Measurements from ENCODE around the gene STRBP. TPM values are rescaled to one million over a fixed set of nuclear protein-coding genes. Genes with fewer than 3 reads are reported as not detected.

STRBP gene
- total and polyA plus RNA-seq, 9 of the 15 experiments (the other 6 are each of a cell fraction or from before 2014, with no cell fraction given) = 27.7 to 84.0 (median 70.2) TPM

GRCh38 chr9:123168586-123168985 lies 99.8 kb downstream of the STRBP start (continued):
- no peak for TF ChIP-seq STAT6 (CRISPR knock-in tag; IDR thresholded peaks at IDR 0.05)
- no peak for TF ChIP-seq KDM2B (CRISPR knock-in tag; IDR thresholded peaks at IDR 0.05)
- no peak for TF ChIP-seq SMARCA4 (IDR thresholded peaks at IDR 0.05)

- Histone ChIP-seq H3K79me2 (ENCODE audit: control insufficient read depth, insufficient read depth, low read length) (no peaks in the 10 kb centered on the region), H3K9me3 (replicated peaks; ENCODE audit: control insufficient read depth, insufficient read depth, low read depth, low read length) (no peaks in the 10 kb centered on the region), H3K27me3 (ENCODE audit: control insufficient read depth in 2 of 2, insufficient read depth in 2 of 2, low read length in 2 of 2) (no peaks in the 10 kb centered on the region), H3K36me3 (ENCODE audit: control insufficient read depth, insufficient read depth, low read length) (peaks cover 21% of the 10 kb centered on the region; the same call in 2 of the 3 replicates), H3K4me2 (ENCODE audit: insufficient read depth, low read length) (no peak overlapping the region), H3K4me3 (no peak overlapping the region), H3K27ac (ENCODE audit: extremely low read depth, low read depth, low read length) (no peak overlapping the region), H4K20me1 (replicated peaks; ENCODE audit: control insufficient read depth, insufficient read depth, low read length) (no peaks in the 10 kb centered on the region), H3K4me1 (replicated peaks in 1 of 2; ENCODE audit: control insufficient read depth in 2 of 2, insufficient read depth in 2 of 2, low read length in 2 of 2) (no peaks in the 10 kb centered on the region), H3K9ac (ENCODE audit: insufficient read depth in 1 of 2, low read depth in 2 of 2, low read length in 2 of 2) (no peak overlapping the region), H2AFZ (ENCODE audit: low read depth, low read length) (no peak overlapping the region), H3K9me1 (ENCODE audit: control insufficient read depth, insufficient read depth, low read length) (no peaks in the 10 kb centered on the region)
- no peak for ATAC-seq
- intact Hi-C loops (cut with micrococcal nuclease) (no loop called here), in situ Hi-C loops (cut with MboI) (no loop called here)
- no peak for DNase-seq (ENCODE audit: extremely low read depth in 1 of 4, low spot score in 3 of 4)
- 31% methylated on average over 1 of the region's 1 CpG for WGBS (ENCODE audit: insufficient coverage, low coverage, missing lambda C conversion rate)
- CTCF ChIA-PET (ENCODE audit: low intra/inter-chr PET ratio) = interaction anchor here (0.7 kb wide), 1 partner anchor 250 kb away, joined by 5 read pairs; no protein-coding TSS in a partner anchor
- BruUV-seq (replicated peaks) = no TSS peak
- POLR2A ChIA-PET = interaction anchor here (0.6 to 1.0 kb wide), 3 partner anchors 15 to 1972 kb away, joined by 3 read pairs; no protein-coding TSS in a partner anchor
- FAIRE-seq = no peak
- TF ChIP-seq ARID2 (IDR thresholded peaks at IDR 0.05) (no peak), HSF4 (CRISPR knock-in tag; IDR thresholded peaks at IDR 0.05; ENCODE audit: borderline replicate concordance) (no peak), ZNF384 (IDR thresholded peaks at IDR 0.05; ENCODE audit: low read depth, low read length) (no peak), ATF2 (CRISPR knock-in tag; IDR thresholded peaks at IDR 0.05) (no peak), ASH1L (IDR thresholded peaks at IDR 0.05; ENCODE audit: borderline replicate concordance, low read depth, partially characterized antibody) (no peak), ETV6 (IDR thresholded peaks at IDR 0.05; ENCODE audit: borderline replicate concordance in 1 of 2, low read depth in 2 of 2, low read length in 1 of 2) (no peak), ETV6 (CRISPR knock-in tag; IDR thresholded peaks at IDR 0.05; ENCODE audit: borderline replicate concordance) (no peak), ZNF75A (CRISPR knock-in tag; IDR thresholded peaks at IDR 0.05) (no peak), IRF1 (CRISPR knock-in tag; IDR thresholded peaks at IDR 0.05; ENCODE audit: borderline replicate concordance) (no peak), RFX5 (IDR thresholded peaks at IDR 0.05; ENCODE audit: low read depth, low read length) (no peak), CBX2 (IDR thresholded peaks at IDR 0.05; ENCODE audit: insufficient read depth, low read length, poor library complexity, severe bottlenecking) (no peak), ZNF740 (CRISPR knock-in tag; IDR thresholded peaks at IDR 0.05) (no peak), ZNF740 (tag; IDR thresholded peaks at IDR 0.05) (no peak), CHCHD3 (CRISPR knock-in tag; IDR thresholded peaks at IDR 0.05) (no peak)
Observed at GRCh38 chr9:123167474-123167873, 100.9 kb downstream of the STRBP start.

Data from K562 (cell line).